ENCODE results near the gene DDX20. TPM values are rescaled to one million over a fixed set of nuclear protein-coding genes. Genes with fewer than 3 reads are reported as not detected.

The DDX20 gene
- total RNA-seq, 1 experiment from 2014 or later = 10.4 TPM

GRCh38 chr1:111814305-111814628, 58.6 kb downstream of the DDX20 start:
- no TSS peak for BruUV-seq (replicated peaks)
- Mint-ChIP-seq H3K4me3 (ENCODE audit: unreplicated experiment) (no peak overlapping the region), H3K27ac (ENCODE audit: unreplicated experiment) (no peak overlapping the region), H3K27me3 (ENCODE audit: insufficient read depth, unreplicated experiment) (no peaks in the 10 kb centered on the region), H3K9me3 (ENCODE audit: unreplicated experiment) (no peaks in the 10 kb centered on the region), H3K36me3 (ENCODE audit: insufficient read depth, unreplicated experiment) (no peaks in the 10 kb centered on the region), H3K4me1 (ENCODE audit: low read depth, unreplicated experiment) (no peaks in the 10 kb centered on the region)
- ChIA-PET POLR2A (no interaction called here), CTCF (interaction anchor here (0.6 to 1.6 kb wide), 2 partner anchors 45 to 124 kb away, joined by 3 to 4 read pairs; no protein-coding TSS in a partner anchor)
- Histone ChIP-seq H3K4me1 (no peaks in the 10 kb centered on the region), H3K27me3 (replicated peaks; ENCODE audit: control insufficient read depth, insufficient read depth, low read length) (no peaks in the 10 kb centered on the region), H3K36me3 (ENCODE audit: control insufficient read depth, insufficient read depth, low read length) (no peaks in the 10 kb centered on the region), H3K9me3 (no peaks in the 10 kb centered on the region), H3K4me3 (ENCODE audit: low read depth, low read length) (no peak overlapping the region)
- no peak for TF ChIP-seq CTCF (IDR thresholded peaks at IDR 0.05; ENCODE audit: insufficient read depth in 1 of 2, low read depth in 1 of 2, low read length in 1 of 2, severe bottlenecking in 1 of 2, unreplicated experiment in 1 of 2)
- intact Hi-C loops (cut with micrococcal nuclease; ENCODE audit: unreplicated experiment) = no loop called here
- no peak for DNase-seq

GRCh38 chr1:111814642-111815041, 58.9 kb downstream of the DDX20 start:
- BruUV-seq (replicated peaks) = no TSS peak
- ChIA-PET POLR2A (no interaction called here), CTCF (interaction anchor here (1.6 kb wide), 1 partner anchor 45 kb away, joined by 3 read pairs; no protein-coding TSS in a partner anchor)
- H3K4me3 Mint-ChIP-seq (ENCODE audit: unreplicated experiment) = no peak overlapping the region
- no peaks in the 10 kb centered on the region for H3K9me3 ChIP-seq
- H3K27me3 Mint-ChIP-seq (ENCODE audit: insufficient read depth, unreplicated experiment) = no peaks in the 10 kb centered on the region
- TF ChIP-seq CTCF (IDR thresholded peaks at IDR 0.05; ENCODE audit: insufficient read depth in 1 of 2, low read depth in 1 of 2, low read length in 1 of 2, severe bottlenecking in 1 of 2, unreplicated experiment in 1 of 2) = no peak
- H3K36me3 ChIP-seq (ENCODE audit: control insufficient read depth, insufficient read depth, low read length) = no peaks in the 10 kb centered on the region
- H3K9me3 Mint-ChIP-seq (ENCODE audit: unreplicated experiment) = no peaks in the 10 kb centered on the region
- no peaks in the 10 kb centered on the region for H3K36me3 Mint-ChIP-seq (ENCODE audit: insufficient read depth, unreplicated experiment)
- H3K27me3 ChIP-seq (replicated peaks; ENCODE audit: control insufficient read depth, insufficient read depth, low read length) = no peaks in the 10 kb centered on the region
- H3K27ac Mint-ChIP-seq (ENCODE audit: unreplicated experiment) = no peak overlapping the region
- no peak overlapping the region for H3K4me3 ChIP-seq (ENCODE audit: low read depth, low read length)
- no peaks in the 10 kb centered on the region for H3K4me1 ChIP-seq
- no peak for DNase-seq
- no peaks in the 10 kb centered on the region for H3K4me1 Mint-ChIP-seq (ENCODE audit: low read depth, unreplicated experiment)
- intact Hi-C loops (cut with micrococcal nuclease; ENCODE audit: unreplicated experiment) = no loop called here

Other genes starting within 250 kb of the DDX20 start
- gene RAP1A, start 136.1 kb upstream of the DDX20 start, total RNA-seq (2022) = 60.1 and 64.1 TPM in 2 replicates
- 5.8 and 8.5 TPM in 2 replicates for gene INKA2, start 16.5 kb upstream of the DDX20 start, total RNA-seq (2022)
- gene KCND3, start 233.8 kb downstream of the DDX20 start, total RNA-seq (2022) = 4.0 and 5.1 TPM in 2 replicates